WTC11 (cell line): ENCODE results near the gene ITPR1. TPM values are rescaled to one million over a fixed set of nuclear protein-coding genes. Genes with fewer than 3 reads are reported as not detected.

ENCODE experiments used
- ATAC-seq: fragments of 200-7000 bp; cut with Tn5 transposase; 2 replicates; pipeline ENCODE4 v1.10.0; 2021; ENCODE audit warnings: mild to moderate bottlenecking, moderate library complexity
- CTCF ChIA-PET: fragments of 300-600 bp; sonication (Branson Sonifier 250); formaldehyde crosslinking; loops from one replicate; lab custom pipeline; 2021; ENCODE audit warnings: antibody characterized with exemption; lab: Charles Lee
- POLR2A ChIA-PET: fragments of 350-600 bp; sonication (Branson Sonifier 250); formaldehyde crosslinking; loops from one replicate; lab custom pipeline; 2021; ENCODE audit warnings: antibody characterized with exemption; lab: Charles Lee
- DNase-seq: peaks from one replicate; pipeline ENCODE4 v3.0.0; 2021; ENCODE audit warnings: low spot score
- H3K27ac Mint-ChIP-seq: 2 replicates; pipeline ENCODE4 v1.8.0; 2021; ENCODE audit warnings: mixed read lengths
- H3K27me3 Mint-ChIP-seq: 2 replicates; pipeline ENCODE4 v1.8.0; 2021; ENCODE audit warnings: low read depth, mild to moderate bottlenecking, moderate library complexity, mixed read lengths
- H3K36me3 Mint-ChIP-seq: 2 replicates; pipeline ENCODE4 v1.8.0; 2021; ENCODE audit warnings: mixed read lengths
- H3K4me1 Mint-ChIP-seq: 2 replicates; pipeline ENCODE4 v1.8.0; 2022; ENCODE audit warnings: mixed read lengths
- H3K4me3 Mint-ChIP-seq: 2 replicates; pipeline ENCODE4 v1.8.0; 2021; ENCODE audit warnings: mild to moderate bottlenecking, moderate library complexity, mixed read lengths
- H3K9me3 Mint-ChIP-seq: 2 replicates; pipeline ENCODE4 v1.8.0; 2021; ENCODE audit warnings: mixed read lengths
- CREB1 ChIP-seq: sonication (generic); formaldehyde crosslinking; IDR thresholded peaks from 2 replicates; pipeline ENCODE4 v1.8.0; 2023; ENCODE audit warnings: mild to moderate bottlenecking, missing genetic modification reagents
- MLX ChIP-seq: sonication (generic); formaldehyde crosslinking; IDR thresholded peaks from 2 replicates; pipeline ENCODE4 v1.8.1; 2023; ENCODE audit warnings: mild to moderate bottlenecking, missing genetic modification reagents, moderate library complexity
- MYBL2 ChIP-seq: sonication (generic); formaldehyde crosslinking; IDR thresholded peaks from 2 replicates; pipeline ENCODE4 v1.8.1; 2023; ENCODE audit warnings: mild to moderate bottlenecking, moderate library complexity, missing genetic modification reagents
- NFATC4 ChIP-seq: fragments of 250-450 bp; sonication (Bioruptor Pico); IDR thresholded peaks from 2 replicates; pipeline ENCODE4 v1.9.0; 2021; ENCODE audit warnings: mild to moderate bottlenecking
- NR3C1 ChIP-seq: sonication (generic); formaldehyde crosslinking; conservative IDR thresholded peaks from 2 replicates; pipeline ENCODE4 v1.8.1; 2023; ENCODE audit warnings: low read depth, mild to moderate bottlenecking, missing genetic modification reagents
- SMAD4 ChIP-seq: sonication (generic); formaldehyde crosslinking; IDR thresholded peaks from 2 replicates; pipeline ENCODE4 v1.8.0; 2022; ENCODE audit warnings: mild to moderate bottlenecking, missing genetic modification reagents
- SP1 ChIP-seq: sonication (generic); formaldehyde crosslinking; conservative IDR thresholded peaks from 2 replicates; pipeline ENCODE4 v1.8.1; 2022; ENCODE audit warnings: missing genetic modification reagents
- TCF7 ChIP-seq: sonication (generic); formaldehyde crosslinking; IDR thresholded peaks from 2 replicates; pipeline ENCODE4 v1.8.0; 2022; ENCODE audit warnings: mild to moderate bottlenecking, low read depth, missing genetic modification reagents, moderate library complexity
- ZBTB43 ChIP-seq: sonication (generic); formaldehyde crosslinking; IDR thresholded peaks from 2 replicates; pipeline ENCODE4 v1.8.1; 2023; ENCODE audit warnings: mild to moderate bottlenecking, missing genetic modification reagents
- ZNF232 ChIP-seq: sonication (generic); formaldehyde crosslinking; IDR thresholded peaks from 2 replicates; pipeline ENCODE4 v1.8.0; 2022; ENCODE audit warnings: mild to moderate bottlenecking, missing genetic modification reagents
- ZNF512 ChIP-seq: sonication (generic); formaldehyde crosslinking; IDR thresholded peaks from 2 replicates; pipeline ENCODE4 v1.8.1; 2022; ENCODE audit warnings: missing genetic modification reagents, borderline replicate concordance
- total RNA-seq: library from RNA; stranded (reverse); gene quantifications from 3 replicates; pipeline ENCODE4 v1.2.3, GENCODE V29; 2021
- TF ChIP-seq, protein P1 (sequence below): sonication (generic); formaldehyde crosslinking; IDR thresholded peaks from 2 replicates; pipeline ENCODE4 v1.8.1; 2022; ENCODE audit warnings: mild to moderate bottlenecking, moderate library complexity, missing genetic modification reagents
- TF ChIP-seq, protein P2 (sequence below): sonication (generic); formaldehyde crosslinking; IDR thresholded peaks from 2 replicates; pipeline ENCODE4 v1.8.0; 2023; ENCODE audit warnings: missing genetic modification reagents, mild to moderate bottlenecking, borderline replicate concordance

Gene ITPR1
- total RNA-seq, 1 experiment from 2014 or later, result 11.8 TPM

GRCh38 chr3:4466741-4467521 lies 26.2 kb upstream of the ITPR1 start, which contains the start of gene SUMF1 (continued):
- peak; percentile 51; the same call in 1 of the 2 replicates for TF ChIP-seq SP1
- TF ChIP-seq, protein P1, sequence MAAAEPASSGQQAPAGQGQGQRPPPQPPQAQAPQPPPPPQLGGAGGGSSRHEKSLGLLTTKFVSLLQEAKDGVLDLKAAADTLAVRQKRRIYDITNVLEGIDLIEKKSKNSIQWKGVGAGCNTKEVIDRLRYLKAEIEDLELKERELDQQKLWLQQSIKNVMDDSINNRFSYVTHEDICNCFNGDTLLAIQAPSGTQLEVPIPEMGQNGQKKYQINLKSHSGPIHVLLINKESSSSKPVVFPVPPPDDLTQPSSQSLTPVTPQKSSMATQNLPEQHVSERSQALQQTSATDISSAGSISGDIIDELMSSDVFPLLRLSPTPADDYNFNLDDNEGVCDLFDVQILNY, result 0 out of 2 replicates have a peak, but pooled peaks have one; percentile 52
- TF ChIP-seq, protein P2, sequence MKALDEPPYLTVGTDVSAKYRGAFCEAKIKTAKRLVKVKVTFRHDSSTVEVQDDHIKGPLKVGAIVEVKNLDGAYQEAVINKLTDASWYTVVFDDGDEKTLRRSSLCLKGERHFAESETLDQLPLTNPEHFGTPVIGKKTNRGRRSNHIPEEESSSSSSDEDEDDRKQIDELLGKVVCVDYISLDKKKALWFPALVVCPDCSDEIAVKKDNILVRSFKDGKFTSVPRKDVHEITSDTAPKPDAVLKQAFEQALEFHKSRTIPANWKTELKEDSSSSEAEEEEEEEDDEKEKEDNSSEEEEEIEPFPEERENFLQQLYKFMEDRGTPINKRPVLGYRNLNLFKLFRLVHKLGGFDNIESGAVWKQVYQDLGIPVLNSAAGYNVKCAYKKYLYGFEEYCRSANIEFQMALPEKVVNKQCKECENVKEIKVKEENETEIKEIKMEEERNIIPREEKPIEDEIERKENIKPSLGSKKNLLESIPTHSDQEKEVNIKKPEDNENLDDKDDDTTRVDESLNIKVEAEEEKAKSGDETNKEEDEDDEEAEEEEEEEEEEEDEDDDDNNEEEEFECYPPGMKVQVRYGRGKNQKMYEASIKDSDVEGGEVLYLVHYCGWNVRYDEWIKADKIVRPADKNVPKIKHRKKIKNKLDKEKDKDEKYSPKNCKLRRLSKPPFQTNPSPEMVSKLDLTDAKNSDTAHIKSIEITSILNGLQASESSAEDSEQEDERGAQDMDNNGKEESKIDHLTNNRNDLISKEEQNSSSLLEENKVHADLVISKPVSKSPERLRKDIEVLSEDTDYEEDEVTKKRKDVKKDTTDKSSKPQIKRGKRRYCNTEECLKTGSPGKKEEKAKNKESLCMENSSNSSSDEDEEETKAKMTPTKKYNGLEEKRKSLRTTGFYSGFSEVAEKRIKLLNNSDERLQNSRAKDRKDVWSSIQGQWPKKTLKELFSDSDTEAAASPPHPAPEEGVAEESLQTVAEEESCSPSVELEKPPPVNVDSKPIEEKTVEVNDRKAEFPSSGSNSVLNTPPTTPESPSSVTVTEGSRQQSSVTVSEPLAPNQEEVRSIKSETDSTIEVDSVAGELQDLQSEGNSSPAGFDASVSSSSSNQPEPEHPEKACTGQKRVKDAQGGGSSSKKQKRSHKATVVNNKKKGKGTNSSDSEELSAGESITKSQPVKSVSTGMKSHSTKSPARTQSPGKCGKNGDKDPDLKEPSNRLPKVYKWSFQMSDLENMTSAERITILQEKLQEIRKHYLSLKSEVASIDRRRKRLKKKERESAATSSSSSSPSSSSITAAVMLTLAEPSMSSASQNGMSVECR (CRISPR knock-in tag), result peak; percentile 80
- TF ChIP-seq ZNF512 (CRISPR knock-in tag), result no peak
- TF ChIP-seq TCF7 (CRISPR knock-in tag), result no peak
- 0 out of 2 replicates have a peak, but pooled peaks have one; percentile 39 for TF ChIP-seq MLX (CRISPR knock-in tag)
- peak; percentile 42; the same call in 1 of the 2 replicates for TF ChIP-seq CREB1 (CRISPR knock-in tag)
- peak; percentile 78 for TF ChIP-seq MYBL2 (CRISPR knock-in tag)
- 0 out of 2 replicates have a peak, but pooled peaks have one; percentile 71 for TF ChIP-seq ZBTB43

DNA sequence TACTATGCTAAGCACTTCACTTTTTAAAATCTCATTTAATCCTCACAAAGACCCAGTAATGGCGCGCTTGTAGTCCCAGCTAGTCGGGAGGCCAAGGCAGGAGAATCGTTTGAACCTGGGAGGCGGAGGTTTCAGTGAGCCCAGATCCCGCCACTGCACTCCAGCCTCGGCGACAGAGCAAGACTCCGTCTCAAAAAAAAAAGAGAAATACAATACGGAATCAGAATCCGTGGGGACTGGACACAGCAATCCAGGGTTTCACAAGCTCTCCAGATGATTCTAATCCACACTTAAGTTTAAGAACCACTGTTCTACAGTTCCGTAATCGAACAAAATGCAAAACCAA lies 25.7 kb upstream of the ITPR1 start:
- ChIA-PET CTCF (interaction anchor here (0.6 to 1.6 kb wide), 4 partner anchors 25 to 166 kb away, joined by 4 to 7 read pairs (median 6); partner anchors contain the start of gene ITPR1), POLR2A (interaction anchor here (1.0 to 1.6 kb wide), 3 partner anchors 25 to 85 kb away, joined by 4 to 31 read pairs (median 5); partner anchors contain the start of gene ITPR1)
- TF ChIP-seq NR3C1 (CRISPR knock-in tag), result no peak
- no peak for TF ChIP-seq SMAD4 (CRISPR knock-in tag)
- TF ChIP-seq MLX (CRISPR knock-in tag), result no peak

DNA sequence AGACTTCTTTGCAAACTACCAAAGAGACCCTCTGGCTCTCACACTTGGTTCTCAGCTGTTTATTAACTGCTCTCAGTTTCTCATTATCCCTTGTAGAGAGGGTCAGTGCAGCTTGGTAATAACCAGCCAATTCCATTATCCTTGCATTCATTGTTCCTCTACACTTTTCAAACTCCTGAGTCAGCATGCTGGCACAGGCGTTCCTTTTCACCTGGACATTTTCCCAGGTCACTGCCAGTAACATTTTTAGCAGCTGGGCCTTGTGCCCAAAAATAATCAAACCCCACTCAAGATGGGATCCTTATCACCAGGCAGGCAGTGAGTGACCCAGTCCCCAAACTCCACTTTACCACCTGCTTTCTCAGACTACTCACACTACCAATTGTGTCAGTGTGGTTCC lies 21.2 kb upstream of the ITPR1 start:
- Mint-ChIP-seq H3K9me3 (peaks cover 3% of the 10 kb centered on the region), H3K4me3 (no peak overlapping the region), H3K27me3 (peaks cover 13% of the 10 kb centered on the region), H3K4me1 (peaks cover 10% of the 10 kb centered on the region), H3K27ac (no peak overlapping the region), H3K36me3 (no peaks in the 10 kb centered on the region)
- CTCF ChIA-PET, result no interaction called here
- no peak for TF ChIP-seq MYBL2 (CRISPR knock-in tag)
- no peak for TF ChIP-seq ZNF232 (CRISPR knock-in tag)
- TF ChIP-seq NFATC4 (CRISPR knock-in tag), result no peak
- POLR2A ChIA-PET, result no interaction called here
- no peak for ATAC-seq
- no peak for DNase-seq

More for the DNA sequence above, 25.7 kb upstream of the ITPR1 start:
- ATAC-seq (peak; percentile 7), DNase-seq (no peak)
- peaks cover 3% of the 10 kb centered on the region for H3K9me3 Mint-ChIP-seq
- peaks cover 10% of the 10 kb centered on the region for H3K27me3 Mint-ChIP-seq
- H3K27ac Mint-ChIP-seq, result peak overlapping the region; percentile 93
- H3K4me3 Mint-ChIP-seq, result peak overlapping the region; percentile 89
- peaks cover 10% of the 10 kb centered on the region for H3K4me1 Mint-ChIP-seq
- H3K36me3 Mint-ChIP-seq, result no peaks in the 10 kb centered on the region
